ENCODE measurements around the gene MRE11.
"Not testable (repeated sequence)": the region's sequence is repeated elsewhere in the genome, so short reads cannot be mapped to it uniquely, and the experiment has no call there.

- TF ChIP-seq CTCF, POLR2A (IDR thresholded peaks at IDR 0.05): not testable (repeated sequence)
Observed at GRCh38 chr11:94391937-94392336, 101.7 kb downstream of the MRE11 start.

Measured in right lobe of liver (tissue), 4 donors.